PC-9 (cell line): ENCODE data around the gene PACSIN1.

ENCODE experiments used
- CTCF ChIP-seq: fragments of 200-600 bp; sonication (generic); conservative IDR thresholded peaks from 2 replicates; pipeline ENCODE4 v1.6.1; 2017; ENCODE audit warnings: mixed run types, antibody characterized with exemption, mild to moderate bottlenecking, moderate library complexity
- EZH2 ChIP-seq: fragments of 200-600 bp; sonication (generic); IDR thresholded peaks from 2 replicates; pipeline ENCODE4 v1.8.0; 2017; ENCODE audit warnings: antibody characterized with exemption, low read depth

GRCh38 chr6:34555007-34555322 is 89.1 kb downstream of the PACSIN1 start:
- TF ChIP-seq EZH2 (no peak), CTCF (no peak)
